Panc1 (cell line): ENCODE measurements around the gene SP4.

Source experiments
- POLR2AphosphoS5 ChIP-seq: IDR thresholded peaks from 2 replicates; pipeline ENCODE4 v1.6.1; 2012; ENCODE audit warnings: mild to moderate bottlenecking, low read depth, low read length, moderate library complexity
- SIN3A ChIP-seq: IDR thresholded peaks from 2 replicates; pipeline ENCODE4 v1.6.1; 2012; ENCODE audit warnings: low read depth, mild to moderate bottlenecking, low read length, moderate library complexity, borderline replicate concordance; ENCODE audit not compliant: insufficient read depth
- TCF7L2 ChIP-seq: IDR thresholded peaks from 2 replicates; pipeline ENCODE4 v1.6.1; 2011; ENCODE audit warnings: mild to moderate bottlenecking, low read depth, low read length, inconsistent platforms
- TF ChIP-seq, protein P1 (sequence below): fragments of 450-650 bp; IDR thresholded peaks from 2 replicates; pipeline ENCODE4 v1.5.1; 2017; ENCODE audit warnings: mild to moderate bottlenecking
- TF ChIP-seq, protein P2 (sequence below), 2 experiments: IDR thresholded peaks; 2 replicates each; pipeline ENCODE4 v1.6.1; 2011 to 2012; ENCODE audit warnings: low read depth in 2 of 2, control low read depth in 1 of 2, low read length in 1 of 2, mild to moderate bottlenecking in 1 of 2, moderate library complexity in 1 of 2; ENCODE audit not compliant: insufficient read depth in 1 of 2

- TF ChIP-seq TCF7L2, result no peak
- TF ChIP-seq, protein P1, sequence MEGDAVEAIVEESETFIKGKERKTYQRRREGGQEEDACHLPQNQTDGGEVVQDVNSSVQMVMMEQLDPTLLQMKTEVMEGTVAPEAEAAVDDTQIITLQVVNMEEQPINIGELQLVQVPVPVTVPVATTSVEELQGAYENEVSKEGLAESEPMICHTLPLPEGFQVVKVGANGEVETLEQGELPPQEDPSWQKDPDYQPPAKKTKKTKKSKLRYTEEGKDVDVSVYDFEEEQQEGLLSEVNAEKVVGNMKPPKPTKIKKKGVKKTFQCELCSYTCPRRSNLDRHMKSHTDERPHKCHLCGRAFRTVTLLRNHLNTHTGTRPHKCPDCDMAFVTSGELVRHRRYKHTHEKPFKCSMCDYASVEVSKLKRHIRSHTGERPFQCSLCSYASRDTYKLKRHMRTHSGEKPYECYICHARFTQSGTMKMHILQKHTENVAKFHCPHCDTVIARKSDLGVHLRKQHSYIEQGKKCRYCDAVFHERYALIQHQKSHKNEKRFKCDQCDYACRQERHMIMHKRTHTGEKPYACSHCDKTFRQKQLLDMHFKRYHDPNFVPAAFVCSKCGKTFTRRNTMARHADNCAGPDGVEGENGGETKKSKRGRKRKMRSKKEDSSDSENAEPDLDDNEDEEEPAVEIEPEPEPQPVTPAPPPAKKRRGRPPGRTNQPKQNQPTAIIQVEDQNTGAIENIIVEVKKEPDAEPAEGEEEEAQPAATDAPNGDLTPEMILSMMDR, result no peak
- TF ChIP-seq POLR2AphosphoS5, result no peak
- TF ChIP-seq, protein P2, sequence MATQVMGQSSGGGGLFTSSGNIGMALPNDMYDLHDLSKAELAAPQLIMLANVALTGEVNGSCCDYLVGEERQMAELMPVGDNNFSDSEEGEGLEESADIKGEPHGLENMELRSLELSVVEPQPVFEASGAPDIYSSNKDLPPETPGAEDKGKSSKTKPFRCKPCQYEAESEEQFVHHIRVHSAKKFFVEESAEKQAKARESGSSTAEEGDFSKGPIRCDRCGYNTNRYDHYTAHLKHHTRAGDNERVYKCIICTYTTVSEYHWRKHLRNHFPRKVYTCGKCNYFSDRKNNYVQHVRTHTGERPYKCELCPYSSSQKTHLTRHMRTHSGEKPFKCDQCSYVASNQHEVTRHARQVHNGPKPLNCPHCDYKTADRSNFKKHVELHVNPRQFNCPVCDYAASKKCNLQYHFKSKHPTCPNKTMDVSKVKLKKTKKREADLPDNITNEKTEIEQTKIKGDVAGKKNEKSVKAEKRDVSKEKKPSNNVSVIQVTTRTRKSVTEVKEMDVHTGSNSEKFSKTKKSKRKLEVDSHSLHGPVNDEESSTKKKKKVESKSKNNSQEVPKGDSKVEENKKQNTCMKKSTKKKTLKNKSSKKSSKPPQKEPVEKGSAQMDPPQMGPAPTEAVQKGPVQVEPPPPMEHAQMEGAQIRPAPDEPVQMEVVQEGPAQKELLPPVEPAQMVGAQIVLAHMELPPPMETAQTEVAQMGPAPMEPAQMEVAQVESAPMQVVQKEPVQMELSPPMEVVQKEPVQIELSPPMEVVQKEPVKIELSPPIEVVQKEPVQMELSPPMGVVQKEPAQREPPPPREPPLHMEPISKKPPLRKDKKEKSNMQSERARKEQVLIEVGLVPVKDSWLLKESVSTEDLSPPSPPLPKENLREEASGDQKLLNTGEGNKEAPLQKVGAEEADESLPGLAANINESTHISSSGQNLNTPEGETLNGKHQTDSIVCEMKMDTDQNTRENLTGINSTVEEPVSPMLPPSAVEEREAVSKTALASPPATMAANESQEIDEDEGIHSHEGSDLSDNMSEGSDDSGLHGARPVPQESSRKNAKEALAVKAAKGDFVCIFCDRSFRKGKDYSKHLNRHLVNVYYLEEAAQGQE (IDR thresholded peaks at IDR 0.05; ENCODE audit: insufficient read depth in 1 of 2, low read depth in 2 of 2, low read length in 1 of 2), result no peak
- no peak for TF ChIP-seq SIN3A
Observed at GRCh38 chr7:21427871-21428658, at the start of gene SP4.
